RWPE1 (cell line): ENCODE results near the gene QRICH1.

ENCODE experiments used
- CTCF ChIA-PET: fragments of 350-600 bp; sonication (Branson Sonifier 250); formaldehyde crosslinking; extraction: SDS; loops from one replicate; lab custom pipeline; 2021; lab: Yijun Ruan, JAX
- POLR2A ChIA-PET: fragments of 400-600 bp; formaldehyde crosslinking; extraction: SDS; loops from one replicate; lab custom pipeline; 2020; ENCODE audit warnings: antibody characterized with exemption; ENCODE audit not compliant: low non-redundant PET; lab: Yijun Ruan, JAX
- DNase-seq: peaks from one replicate; pipeline ENCODE4 v3.0.0; 2012; ENCODE audit warnings: low spot score
- H3K27ac ChIP-seq: fragments of 450-650 bp; 2 replicates; pipeline ENCODE4 v1.5.1; 2017
- CTCF ChIP-seq: fragments of 450-650 bp; conservative IDR thresholded peaks from 2 replicates; pipeline ENCODE4 v1.5.1; 2017; ENCODE audit warnings: low read depth, mild to moderate bottlenecking

QRICH1 gene

DNA sequence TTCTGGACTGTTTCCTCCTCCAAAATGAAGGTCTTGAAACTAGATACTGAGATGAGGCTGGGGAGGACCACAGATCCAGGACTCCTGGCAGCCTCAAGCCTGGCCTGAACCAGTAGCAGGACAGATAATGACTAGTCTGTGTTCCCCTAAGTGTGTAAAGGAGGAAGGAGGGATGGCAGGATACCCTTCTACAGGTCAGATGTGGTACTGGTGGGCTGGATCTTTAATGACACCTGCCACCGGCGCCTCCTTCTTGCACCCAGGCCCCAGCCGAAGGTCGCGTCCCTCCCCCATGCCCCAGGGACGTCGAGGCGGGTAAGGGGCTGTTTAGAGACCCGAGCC, 26.2 kb upstream of the QRICH1 start:
- no peak for TF ChIP-seq CTCF
- ChIA-PET POLR2A (interaction anchor here (0.8 kb wide), 1 partner anchor 26 kb away, joined by 3 read pairs; the partner anchor contains the start of gene QRICH1), CTCF (no interaction called here)
- DNase-seq: no peak
- H3K27ac ChIP-seq: peak overlapping the region; percentile 95

DNA sequence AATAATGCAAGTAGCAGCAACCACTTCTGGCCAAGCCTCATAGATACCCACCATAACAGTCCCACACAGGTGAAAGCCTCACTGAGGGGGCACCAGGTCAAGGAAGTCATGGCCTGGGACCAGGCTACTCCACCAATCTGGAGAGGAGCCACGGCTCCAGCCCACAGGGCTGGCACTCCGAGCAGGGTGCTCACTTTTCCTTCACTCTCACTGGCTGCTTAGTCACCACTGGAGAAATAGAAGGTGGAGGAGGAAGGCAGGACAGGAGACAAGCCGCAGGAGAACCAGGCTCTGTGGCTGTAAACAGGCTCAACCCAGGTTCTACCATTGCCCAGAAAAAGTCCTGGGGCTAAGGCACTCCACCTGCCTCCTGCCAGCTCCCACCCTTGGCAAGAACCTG, 25.6 kb upstream of the QRICH1 start:
- H3K27ac ChIP-seq: peak overlapping the region; percentile 95
- no peak for TF ChIP-seq CTCF
- ChIA-PET POLR2A (no interaction called here), CTCF (no interaction called here)
- DNase-seq: no peak

DNA sequence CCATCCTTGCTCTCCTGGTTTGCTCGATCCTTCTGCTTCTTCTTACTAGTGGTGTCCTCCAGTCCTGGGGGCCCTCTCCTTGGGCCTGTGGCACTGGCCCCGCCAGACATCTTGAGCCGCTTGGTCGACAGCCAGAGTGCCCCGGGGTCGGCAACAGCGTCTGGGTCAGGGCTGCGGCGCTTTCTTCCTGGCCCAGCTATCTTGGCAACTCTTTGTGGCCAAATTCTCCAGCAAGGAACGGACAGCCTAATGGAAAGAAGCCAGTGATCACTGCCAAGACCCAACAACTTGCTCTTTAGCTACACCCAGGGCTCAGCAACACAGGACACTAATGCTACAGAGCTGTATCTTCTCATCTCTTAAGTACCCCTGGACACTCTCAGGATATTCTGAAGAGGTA, 25.2 kb upstream of the QRICH1 start:
- no peak for DNase-seq
- peak overlapping the region; percentile 95 for H3K27ac ChIP-seq
- no peak for TF ChIP-seq CTCF
- ChIA-PET POLR2A (no interaction called here), CTCF (interaction anchor here (0.7 kb wide), 1 partner anchor 637 kb away, joined by 3 read pairs; no protein-coding TSS in a partner anchor)

GRCh38 chr3:49112262-49112661, 18.4 kb upstream of the QRICH1 start:
- no peak for DNase-seq
- POLR2A ChIA-PET: no interaction called here
- TF ChIP-seq CTCF: no peak
- CTCF ChIA-PET: no interaction called here
- H3K27ac ChIP-seq: peak overlapping the region; percentile 5

DNA sequence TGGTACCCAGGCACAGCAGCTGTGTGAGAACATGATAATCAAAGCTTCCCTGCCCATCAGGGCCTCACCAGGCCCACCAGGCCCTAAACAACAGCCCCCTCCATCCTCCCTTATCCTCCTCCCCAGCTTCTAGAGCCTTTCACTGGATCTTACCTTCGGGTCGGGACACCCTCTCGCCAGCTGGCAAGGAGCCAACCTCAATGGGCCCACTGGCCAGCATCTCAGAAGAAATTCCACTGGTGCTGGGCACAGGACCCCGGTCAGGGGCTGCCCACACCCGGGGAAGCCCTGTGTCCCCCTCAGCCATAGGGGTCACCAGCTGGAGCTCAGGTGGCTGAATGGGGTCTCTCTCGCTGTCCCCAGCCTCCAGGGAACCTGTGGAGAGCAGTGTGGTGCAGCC, 17.5 kb upstream of the QRICH1 start:
- CTCF ChIA-PET: no interaction called here

DNA sequence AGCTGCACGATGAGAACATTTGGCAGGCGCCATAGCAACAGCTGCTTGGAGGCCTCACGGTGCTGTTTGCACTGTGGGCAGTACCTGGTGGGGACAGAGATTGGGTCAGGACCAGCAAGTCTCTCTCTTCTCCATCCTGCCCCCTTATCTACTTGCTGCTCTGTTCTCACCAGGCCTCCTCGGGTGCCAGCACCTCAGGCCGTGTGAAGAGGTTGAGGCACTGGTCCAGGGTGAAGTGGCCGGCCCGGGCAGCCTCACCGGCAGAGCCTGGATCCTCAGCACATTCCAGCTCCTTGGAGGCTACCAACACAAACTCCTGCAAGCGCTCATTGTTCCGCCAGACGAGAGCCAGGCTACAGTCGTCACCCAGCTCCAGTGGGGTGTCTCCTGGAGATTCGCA, 16.9 kb upstream of the QRICH1 start:
- TF ChIP-seq CTCF: no peak
- POLR2A ChIA-PET: interaction anchor here (0.8 kb wide), 1 partner anchor 16 kb away, joined by 3 read pairs; no protein-coding TSS in a partner anchor
- peak overlapping the region; percentile 49 for H3K27ac ChIP-seq
- no peak for DNase-seq
- CTCF ChIA-PET: no interaction called here

More for the DNA sequence above, 17.5 kb upstream of the QRICH1 start:
- no peak for TF ChIP-seq CTCF
- DNase-seq: no peak
- POLR2A ChIA-PET: no interaction called here
- peak overlapping the region; percentile 5; the same call in 1 of the 2 replicates for H3K27ac ChIP-seq

DNA sequence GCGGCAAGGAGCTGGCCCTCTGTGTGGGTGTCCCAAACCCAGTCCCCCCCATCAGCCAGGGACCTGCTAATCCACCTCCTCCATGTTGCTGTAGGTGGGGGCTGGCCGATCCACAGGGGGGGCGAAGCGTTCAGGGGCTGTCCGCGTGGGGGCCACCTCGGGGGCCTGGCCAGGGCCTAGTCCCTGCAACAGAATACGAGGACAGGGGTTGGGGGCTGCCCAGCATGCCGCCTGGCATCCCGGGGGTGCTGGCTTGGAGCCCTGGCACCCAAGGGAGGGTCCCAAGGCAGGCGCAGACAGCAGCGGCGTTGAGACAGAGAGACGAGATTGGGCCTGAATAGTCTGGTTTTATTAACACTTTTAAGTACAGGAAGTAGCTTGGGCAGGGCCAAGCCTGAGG, 14.5 kb upstream of the QRICH1 start:
- DNase-seq: no peak
- TF ChIP-seq CTCF: no peak
- CTCF ChIA-PET: interaction anchor here (0.6 to 1.4 kb wide), 2 partner anchors 14 to 354 kb away, joined by 3 to 4 read pairs; no protein-coding TSS in a partner anchor
- H3K27ac ChIP-seq: peak overlapping the region; percentile 49
- POLR2A ChIA-PET: interaction anchor here (0.8 kb wide), 1 partner anchor 14 kb away, joined by 3 read pairs; the partner anchor contains the start of gene QRICH1
